Hippocampal formation (tissue), 2 donors: ENCODE measurements around the gene C12orf57.

Experiments
- DNase-seq, 2 donors: peaks; one replicate each; lab custom pipeline; 2025; lab: John Stamatoyannopoulos, UW

C12orf57 gene

GRCh38 chr12:6917491-6918231 is 26.2 kb upstream of the C12orf57 start:
- no peak for DNase-seq

GRCh38 chr12:6919588-6919987 is 24.2 kb upstream of the C12orf57 start:
- no peak for DNase-seq

- DNase-seq = no peak
Observed at GRCh38 chr12:6921539-6921938, 22.3 kb upstream of the C12orf57 start.

GRCh38 chr12:6921996-6922946 is 21.6 kb upstream of the C12orf57 start:
- no peak for DNase-seq

GRCh38 chr12:6923003-6923732 is 20.7 kb upstream of the C12orf57 start:
- DNase-seq = no peak

- no peak for DNase-seq
Observed at GRCh38 chr12:6923851-6924250, 20.0 kb upstream of the C12orf57 start.

GRCh38 chr12:6925239-6925539 is 18.6 kb upstream of the C12orf57 start:
- DNase-seq = no peak

GRCh38 chr12:6925540-6926279 is 18.1 kb upstream of the C12orf57 start:
- DNase-seq = peak; percentile 64 to 71

- peak; percentile 80 to 87 for DNase-seq
Observed at GRCh38 chr12:6927379-6928021, 16.3 kb upstream of the C12orf57 start, which contains the start of gene ATN1. Gene ATN1 (plus strand): TSS chr12:6927959. CDS start chr12:6934002, 6,043 bp downstream.

- no peak for DNase-seq
Observed at GRCh38 chr12:6928022-6928702, 15.7 kb upstream of the C12orf57 start.

- no peak for DNase-seq
Observed at GRCh38 chr12:6928703-6929407, 15.0 kb upstream of the C12orf57 start.

GRCh38 chr12:6929466-6930452 is 14.1 kb upstream of the C12orf57 start:
- no peak for DNase-seq

GRCh38 chr12:6932766-6933165 is 11.1 kb upstream of the C12orf57 start:
- no peak for DNase-seq

- no peak for DNase-seq
Observed at GRCh38 chr12:6934110-6934509, 9.7 kb upstream of the C12orf57 start.

- no peak for DNase-seq
Observed at GRCh38 chr12:6935371-6936193, 8.2 kb upstream of the C12orf57 start.

- DNase-seq = no peak
Observed at GRCh38 chr12:6936194-6936635, 7.6 kb upstream of the C12orf57 start.

GRCh38 chr12:6936636-6937480 is 7.0 kb upstream of the C12orf57 start:
- DNase-seq = no peak
